GM18873 (cell line): ENCODE data around the gene PDE2A.

ENCODE experiments used
- ATAC-seq: cut with Tn5 transposase; IDR thresholded peaks from one replicate; pipeline ENCODE4 v1.9.1; 2021; ENCODE audit warnings: mild to moderate bottlenecking, moderate library complexity, moderate number of reproducible peaks; ENCODE audit not compliant: unreplicated experiment, low FRiP score

The PDE2A gene

DNA sequence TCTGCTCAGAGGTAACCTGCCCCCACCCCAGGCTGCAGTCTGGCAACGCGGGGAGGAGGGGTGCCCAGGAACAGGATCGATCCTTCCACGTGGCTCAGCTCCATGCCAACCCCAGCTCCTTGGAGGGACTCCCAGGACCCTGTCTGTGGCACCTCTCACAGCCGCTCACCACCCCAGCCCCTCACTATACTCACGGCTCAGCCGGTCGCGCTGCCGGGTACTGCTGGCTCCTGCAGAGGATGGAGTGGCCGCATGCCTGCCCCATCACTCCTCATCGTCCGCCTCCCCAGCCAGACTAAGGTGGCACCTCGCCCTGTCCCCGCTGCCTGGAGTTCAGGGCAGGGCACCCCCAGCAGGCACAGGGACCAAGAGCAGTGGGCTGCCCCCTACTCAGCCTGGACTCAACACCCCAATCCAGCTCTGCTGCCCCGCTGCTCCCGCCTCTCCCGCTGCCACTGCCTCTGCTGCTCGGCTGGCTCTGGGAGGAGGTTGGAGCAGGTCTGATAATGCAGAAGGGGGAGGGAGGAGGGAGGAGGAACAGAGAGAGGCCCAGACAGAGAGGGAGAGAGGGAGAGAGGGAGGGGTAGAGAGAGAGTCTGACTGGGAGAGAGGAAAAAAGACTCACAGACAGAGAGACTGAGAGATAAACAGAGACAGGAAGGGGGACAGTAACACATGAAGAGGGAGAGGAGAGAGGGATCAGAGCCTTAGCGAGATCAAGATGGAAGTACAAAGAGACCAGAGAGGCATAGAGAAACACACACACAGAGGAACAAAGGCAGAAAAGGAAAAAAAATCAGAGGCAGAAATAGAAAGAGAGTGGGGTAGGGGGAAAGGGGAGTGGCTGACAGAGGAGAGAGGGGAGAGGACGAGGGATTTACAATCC lies at the start of gene PDE2A:
Gene PDE2A, minus strand, starts transcription at position 480 of the 886 bp plus-strand sequence. Its CDS starts 215 bp downstream, at position 265.
- ATAC-seq: no peak

DNA sequence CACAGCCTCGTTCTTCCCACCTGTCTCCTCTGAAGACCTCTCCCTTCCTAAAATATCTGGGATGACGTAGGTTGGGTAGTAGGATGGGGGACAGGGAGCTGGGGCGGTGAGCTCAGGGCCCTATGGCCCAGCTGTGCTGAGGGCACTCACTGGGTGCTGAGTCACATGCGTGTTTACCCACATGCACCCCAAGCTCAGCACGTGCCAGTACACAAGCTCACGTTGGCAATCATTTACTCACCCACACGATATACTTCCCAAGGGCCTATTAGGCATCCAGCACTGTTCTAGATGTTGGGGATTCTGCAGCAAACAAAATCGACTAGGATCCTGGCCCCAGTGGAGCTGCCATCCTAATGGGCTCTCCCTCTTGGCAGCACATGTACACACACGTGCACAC lies 49.3 kb upstream of the PDE2A start:
- no peak for ATAC-seq

DNA sequence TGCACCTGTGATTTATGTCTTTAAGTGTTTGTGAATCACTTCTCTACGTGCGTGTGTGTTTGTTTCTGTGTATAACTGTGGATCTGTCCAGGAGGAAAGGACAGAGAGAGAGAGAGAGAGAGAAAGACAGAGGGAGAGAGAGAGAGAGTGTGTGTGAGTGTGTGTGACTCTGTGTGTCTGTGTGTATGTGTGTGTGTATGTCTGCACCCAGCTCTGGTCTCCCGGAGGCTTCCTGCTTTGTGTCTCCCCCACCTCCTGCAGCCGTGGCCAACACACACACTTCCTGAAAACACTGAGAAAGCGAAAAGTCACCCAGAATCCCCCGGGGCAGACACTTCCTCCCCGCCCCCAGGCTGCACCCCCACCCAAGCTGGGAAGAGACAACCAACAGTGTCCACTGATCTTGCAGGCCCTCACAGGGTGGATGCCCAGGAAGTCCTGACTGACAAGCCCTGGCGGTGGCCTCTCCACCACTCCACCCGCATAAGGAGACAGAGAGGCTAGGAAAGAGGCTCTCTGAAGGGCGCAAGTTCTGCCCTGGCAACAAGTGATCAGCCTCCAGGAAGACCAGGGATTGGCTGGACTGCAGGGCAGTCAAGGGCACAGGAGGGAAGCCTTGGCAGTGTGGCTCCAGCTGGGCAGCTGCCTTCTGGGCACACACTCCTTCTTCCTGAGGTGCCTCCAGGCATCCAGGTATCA lies 48.0 kb upstream of the PDE2A start:
- peak; percentile 78 for ATAC-seq

DNA sequence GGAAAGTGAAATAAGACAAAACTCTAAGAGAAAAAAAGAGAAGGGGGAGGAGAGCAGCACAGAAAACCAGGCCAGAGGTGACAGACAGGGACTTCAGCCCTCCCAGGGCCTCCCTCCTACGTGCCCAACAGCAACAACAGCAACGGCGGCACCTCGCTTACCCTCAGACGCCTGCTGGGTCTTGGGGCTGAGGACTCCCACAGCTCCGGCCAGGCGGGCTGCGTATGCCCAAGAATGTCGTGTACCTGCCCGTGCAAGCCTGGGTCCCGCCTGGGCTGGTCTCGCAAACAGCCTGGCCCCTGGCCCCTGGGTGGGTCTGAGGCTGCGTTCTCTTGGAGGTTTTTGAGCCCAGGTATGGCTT lies 47.4 kb upstream of the PDE2A start:
- ATAC-seq: no peak

DNA sequence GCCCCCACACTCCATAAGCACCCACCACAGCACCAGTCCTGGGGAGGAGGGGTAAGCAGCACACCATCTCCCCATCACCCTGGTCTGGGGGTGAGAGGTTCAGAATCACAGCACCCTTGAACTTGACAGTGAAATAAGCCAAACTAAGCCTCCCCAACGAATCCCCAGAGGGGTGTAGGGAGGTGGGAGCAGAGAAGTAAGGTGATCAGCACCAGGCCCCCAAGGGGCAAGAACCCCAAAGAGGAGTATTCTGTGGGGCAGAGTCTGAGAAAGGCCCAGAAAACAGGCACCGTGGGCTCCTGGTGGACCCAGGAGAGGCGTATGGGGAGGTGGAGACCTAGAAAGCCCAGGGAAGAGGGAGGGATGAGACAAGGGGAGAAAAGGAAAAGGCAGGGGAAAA lies 47.1 kb upstream of the PDE2A start:
- ATAC-seq: no peak

DNA sequence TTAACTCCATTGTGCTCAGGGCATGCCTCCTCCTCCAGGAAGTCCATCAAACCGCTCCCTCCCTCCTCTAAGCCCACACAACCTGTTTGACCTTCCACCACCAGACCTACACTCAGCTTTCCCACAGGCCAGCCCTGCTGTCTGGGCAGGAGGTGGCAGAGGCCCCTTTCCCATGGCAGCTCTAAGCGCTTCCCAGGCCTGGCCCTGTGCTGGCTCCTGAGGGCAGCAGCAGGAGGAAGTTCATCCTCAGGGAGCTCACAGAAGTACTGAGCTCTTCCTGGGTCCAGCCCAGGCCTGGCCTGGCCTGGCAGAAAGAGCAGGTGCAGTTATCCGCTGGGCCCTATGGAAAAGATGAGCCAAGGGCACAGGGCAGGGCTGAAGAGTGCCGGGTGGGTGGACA lies 46.6 kb upstream of the PDE2A start:
- ATAC-seq: no peak

DNA sequence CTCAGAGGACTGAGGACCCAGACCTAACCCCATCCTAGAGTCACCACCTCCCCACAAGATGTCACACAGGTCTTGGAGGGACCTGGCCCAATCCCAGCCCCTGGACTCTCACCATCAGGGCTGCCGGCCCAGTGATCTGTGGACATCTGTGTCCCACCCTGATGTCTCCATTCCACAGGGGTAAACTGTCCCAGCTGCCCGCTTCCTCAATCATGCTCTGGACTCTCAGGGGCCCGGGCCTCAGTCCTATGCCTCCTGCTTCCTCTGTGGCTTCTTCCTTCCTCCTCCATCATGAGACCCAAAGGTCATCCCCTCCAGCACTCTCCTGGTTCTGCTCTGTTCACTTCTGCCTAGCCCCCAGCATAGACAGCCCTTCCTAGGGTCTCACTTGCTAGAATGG lies 45.8 kb upstream of the PDE2A start:
- ATAC-seq: no peak

DNA sequence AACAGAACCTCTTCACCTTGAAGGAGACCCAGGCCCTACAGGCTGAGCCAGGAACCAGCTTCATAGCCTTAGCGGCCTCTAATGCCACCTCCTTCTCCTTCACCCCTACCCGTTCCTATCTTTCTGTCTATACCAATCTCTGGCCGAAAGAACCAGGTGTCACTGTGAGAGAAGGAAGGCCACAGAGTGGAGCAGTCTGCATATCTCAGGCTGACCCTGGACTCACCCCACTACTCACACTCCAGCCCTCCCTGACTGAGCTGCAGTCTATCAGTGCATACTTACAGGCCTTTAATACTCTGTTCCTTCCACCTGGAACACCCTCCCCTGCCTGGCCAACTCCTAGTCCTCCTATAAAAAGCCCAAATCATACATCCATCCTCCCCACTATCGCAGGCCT lies 45.3 kb upstream of the PDE2A start:
- no peak for ATAC-seq

DNA sequence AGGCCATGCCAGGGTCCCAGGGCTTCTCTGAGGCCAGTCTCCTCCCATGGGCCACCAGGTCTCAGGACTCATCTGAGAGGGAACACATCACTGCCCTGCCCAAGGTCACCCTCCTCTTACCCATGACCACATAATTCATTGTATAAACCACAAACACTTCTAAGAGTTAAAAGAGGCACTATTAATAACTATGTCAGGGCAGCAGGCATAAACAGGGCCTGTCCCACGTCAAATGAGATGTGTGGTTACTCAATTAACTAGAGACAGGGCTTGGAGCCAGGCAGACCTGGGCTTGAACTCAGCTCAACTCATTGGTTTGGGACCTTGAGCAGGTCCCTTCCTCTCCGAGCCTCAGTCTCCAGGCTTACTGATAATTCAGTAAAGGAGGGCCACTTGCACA lies 44.9 kb upstream of the PDE2A start:
- no peak for ATAC-seq

DNA sequence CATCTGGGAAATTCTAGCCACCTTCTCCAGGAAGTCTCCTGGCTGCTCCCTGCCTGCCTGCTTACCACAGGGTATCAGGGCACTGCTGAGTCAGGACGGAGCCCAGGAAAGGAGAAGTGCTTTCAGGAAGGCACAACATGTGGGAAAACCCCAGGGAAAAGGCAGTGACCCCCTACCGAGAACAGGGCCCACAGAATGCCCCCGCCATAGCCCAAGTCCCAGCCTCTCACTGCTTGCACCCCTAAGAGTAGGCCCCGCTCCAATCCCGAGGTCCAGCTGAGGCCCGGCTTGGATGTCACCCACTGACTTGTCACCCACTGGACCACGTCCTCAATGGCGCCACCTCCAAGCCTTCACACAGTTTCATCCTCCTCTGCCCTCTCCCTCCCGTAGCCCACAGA lies 43.9 kb upstream of the PDE2A start:
- ATAC-seq: no peak

DNA sequence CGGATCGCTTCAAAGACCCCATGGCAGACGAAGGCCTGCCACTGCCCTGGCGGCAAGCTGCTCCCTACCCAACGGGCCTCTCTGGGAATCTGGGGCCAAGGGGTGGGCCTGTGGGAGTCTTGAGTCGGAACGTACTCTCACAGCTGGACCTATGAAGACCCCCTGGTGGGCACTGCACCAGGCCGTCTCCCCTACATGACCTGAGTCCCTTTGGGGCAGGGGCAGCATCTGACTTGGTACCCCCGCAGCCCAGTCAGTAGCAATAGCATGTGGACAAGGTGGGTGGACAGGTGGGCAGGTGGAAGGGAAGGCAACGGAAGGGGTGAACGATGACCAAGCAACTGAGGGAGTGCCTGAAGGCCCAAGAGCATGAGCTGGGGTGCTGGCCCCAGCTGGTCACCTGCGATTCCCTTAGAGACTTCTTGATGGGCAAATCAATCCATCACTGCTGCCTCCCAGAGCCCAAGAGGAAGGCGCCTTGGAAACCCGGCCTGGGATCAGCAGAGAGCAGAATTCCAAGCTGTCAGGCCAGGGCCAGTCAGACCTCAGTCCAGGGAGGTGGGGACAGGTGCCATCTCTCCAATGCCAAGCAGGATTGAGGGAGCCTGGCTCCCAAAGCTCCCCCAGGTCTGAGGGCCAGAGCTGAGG lies 42.7 kb upstream of the PDE2A start:
- ATAC-seq: no peak

DNA sequence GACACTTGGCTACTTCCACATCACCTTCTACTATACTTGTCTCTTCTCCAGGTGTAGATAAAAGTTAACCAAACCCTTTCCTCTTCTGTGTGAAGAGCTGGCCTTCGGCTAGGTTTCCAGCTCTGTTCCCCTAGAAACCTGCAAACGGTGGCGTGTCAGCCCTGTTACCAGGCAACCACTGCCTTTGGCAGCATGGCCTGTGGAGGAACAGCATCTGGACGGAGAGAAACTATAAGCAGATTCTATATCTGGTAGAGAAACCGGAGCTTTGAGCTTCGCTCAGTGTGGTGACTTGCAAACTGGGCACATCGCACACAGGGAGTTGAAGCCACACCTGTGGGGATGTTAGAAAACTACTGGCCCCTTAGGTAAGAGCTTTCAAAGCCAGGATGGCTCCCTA lies 42.1 kb upstream of the PDE2A start:
- ATAC-seq: no peak

DNA sequence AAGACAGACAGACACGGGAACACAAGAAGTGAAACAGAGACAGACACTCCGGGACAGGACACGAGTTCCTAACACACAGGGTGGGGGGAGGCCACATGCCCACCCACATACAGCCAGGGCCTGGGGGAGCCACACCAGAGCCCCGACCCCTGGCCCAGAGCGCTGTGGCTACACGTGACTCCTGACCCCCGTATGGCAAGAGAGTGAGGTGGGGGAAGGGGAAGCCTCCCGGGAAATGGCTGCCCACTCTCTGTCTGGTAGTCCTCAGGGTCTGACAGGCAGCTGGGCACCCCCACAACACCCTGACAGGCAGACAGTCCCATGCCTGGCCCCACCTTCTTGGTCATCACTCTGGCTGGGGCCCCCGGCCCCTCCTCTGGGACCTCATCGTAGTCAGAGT lies 38.6 kb upstream of the PDE2A start:
- no peak for ATAC-seq

DNA sequence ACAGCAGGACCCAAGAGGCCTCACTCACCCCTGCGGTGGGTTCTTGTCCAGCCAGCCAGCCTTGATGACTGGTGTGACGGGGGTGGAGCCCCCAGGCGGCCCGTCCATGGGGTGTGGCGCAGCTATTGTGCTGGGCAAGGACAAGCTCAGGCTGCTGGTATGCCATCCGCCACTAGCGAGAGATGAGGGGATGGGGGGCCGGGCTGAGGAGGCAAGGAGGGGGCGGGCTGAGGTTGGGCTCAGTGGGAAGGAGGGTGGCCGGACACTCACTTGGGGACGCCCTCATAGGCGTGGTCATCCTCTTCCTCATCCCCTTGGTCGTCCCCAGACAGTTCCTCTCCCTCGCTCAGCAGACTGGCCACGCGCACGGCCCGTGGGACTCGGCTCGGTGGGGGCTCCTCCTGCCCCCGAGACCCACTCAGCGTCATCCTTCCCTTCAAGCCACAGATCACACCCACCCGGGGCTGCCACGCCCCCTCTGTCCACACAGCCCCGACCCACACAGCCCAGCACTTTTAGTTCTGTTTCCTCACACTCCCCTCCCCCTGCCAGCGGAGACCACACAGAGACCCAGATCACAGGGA lies 38.0 kb upstream of the PDE2A start:
- ATAC-seq: no peak

DNA sequence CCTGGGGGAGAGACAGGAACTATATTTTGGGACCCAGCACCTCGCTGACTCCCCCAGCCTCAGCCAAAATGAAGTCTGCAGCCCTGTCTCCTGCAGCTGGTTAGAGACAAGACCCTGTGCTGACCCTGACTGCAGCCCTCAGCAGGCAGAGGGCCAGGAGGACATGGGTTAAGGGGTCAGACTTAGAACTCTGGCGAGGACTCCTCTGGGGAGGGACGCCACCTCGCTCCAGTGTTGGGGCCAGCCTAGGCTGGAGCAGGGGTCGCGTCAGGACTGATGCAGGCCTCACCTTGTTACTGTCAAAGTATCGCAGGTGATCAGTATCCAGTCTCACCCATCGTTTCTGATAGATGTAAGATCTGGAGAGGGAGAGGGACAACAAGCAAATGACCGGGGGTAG lies 36.9 kb upstream of the PDE2A start:
- ATAC-seq: no peak

DNA sequence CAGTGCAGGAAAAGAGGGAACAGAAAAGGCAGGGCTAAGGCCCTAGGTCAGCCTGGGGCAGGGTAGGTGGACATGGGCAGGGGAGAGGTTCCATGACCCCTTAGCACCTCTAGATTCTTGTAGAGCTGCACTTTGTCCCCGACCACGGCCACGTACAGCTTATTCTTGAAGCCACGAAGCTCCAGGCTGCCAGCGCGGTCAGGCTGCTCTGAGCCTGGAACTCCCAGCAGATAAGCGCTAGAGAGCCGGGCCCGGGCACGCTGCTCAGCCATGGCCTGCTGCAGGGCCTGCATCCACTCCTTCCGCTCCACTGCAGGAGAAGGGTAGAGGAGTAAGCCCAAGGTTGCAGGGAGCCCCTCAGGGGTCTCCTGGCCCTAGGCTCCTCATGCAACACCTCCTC lies 36.1 kb upstream of the PDE2A start:
- ATAC-seq: no peak

DNA sequence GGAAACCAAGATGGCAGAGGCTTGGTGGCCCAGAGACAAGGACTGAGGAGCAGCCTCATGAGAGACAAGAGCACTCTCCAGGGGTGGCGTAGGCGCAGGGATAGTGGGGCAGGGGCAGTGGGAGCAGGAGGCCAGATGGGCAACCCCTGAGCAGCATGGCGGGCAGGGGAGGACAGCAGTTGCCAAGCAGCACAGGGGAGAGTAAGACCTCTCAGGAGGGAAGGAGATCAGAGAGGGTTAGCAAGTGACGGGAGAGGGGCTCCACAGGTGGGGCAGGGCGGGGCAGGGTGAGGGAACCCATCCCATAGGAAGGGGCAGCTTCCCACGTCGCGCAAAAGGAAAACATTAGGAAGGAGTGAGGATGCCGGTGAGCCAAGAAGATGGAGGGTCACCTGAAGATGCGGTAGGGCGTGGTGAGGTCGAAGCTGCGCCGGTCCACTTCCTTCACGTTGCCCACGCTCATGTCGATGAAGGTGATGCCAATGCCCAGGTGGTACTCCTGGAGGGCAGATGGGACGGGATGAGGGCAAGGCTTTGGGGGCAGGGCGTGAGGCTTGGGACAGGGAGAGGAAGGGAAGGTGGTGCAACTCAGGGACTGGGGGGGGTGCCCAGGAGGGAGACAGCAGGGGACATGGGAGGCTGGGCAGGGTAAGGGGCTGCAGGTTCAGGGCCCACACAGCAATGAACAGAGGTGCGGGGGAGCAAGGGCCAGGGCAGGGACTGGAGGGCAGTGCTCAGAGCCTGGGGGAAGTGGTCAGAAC lies 35.4 kb upstream of the PDE2A start:
- ATAC-seq: no peak

DNA sequence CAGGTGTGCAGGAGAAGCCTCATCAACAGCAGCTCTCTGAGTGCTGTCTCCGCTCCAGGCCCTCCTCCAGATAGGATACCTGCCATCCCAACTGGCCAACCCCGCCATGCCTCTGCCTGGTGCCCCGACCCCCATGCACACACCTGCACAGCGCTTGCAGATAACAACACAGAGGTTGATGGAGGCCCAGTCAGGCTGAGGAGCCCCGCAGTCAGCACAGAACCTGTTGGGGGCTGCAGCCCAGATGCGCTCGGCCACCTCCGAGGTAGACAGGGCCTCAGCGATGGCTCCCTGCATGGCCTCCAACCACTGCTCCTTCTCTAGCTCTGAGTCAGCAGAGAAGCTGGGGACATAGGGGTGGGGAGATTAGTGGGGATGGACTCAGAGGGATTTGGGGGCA lies 32.8 kb upstream of the PDE2A start:
- no peak for ATAC-seq

DNA sequence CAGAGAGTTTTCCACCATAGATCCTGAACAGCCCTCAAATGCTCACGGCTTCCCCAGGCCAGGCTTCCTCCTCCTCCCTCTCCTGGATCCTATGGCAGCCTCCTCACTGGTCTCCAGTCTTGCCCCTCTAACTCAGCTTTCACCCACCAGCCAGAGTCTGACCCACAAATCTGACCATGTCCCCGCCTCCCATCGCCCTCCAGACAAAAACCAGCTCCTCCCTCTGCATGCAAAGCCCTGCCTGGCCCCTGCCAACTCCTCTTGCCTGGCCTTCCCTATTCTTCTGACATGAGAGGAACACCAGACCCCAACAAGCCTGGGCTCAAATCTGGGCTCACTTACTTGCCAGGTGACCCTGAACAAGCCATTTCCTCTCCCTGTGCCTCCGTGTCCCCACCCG lies 32.4 kb upstream of the PDE2A start:
- no peak for ATAC-seq
